GM12891 (cell line): ENCODE results near the gene LAMTOR4.

Source experiments
- DNase-seq: peaks from one replicate; pipeline ENCODE4 v3.0.0; 2011; ENCODE audit warnings: low spot score; ENCODE audit not compliant: insufficient read length
- FAIRE-seq: peaks from 2 replicates; lab custom pipeline; 2011; peaks lifted over from hg19 to GRCh38; lab: Jason Lieb, UNC
- PAX5 ChIP-seq: IDR thresholded peaks from 2 replicates; pipeline ENCODE4 v1.6.1; 2011; ENCODE audit warnings: low read length, moderate library complexity, mild to moderate bottlenecking; ENCODE audit not compliant: insufficient read depth, severe bottlenecking
- POLR2A ChIP-seq: IDR thresholded peaks from 2 replicates; pipeline ENCODE4 v1.6.1; 2011; ENCODE audit warnings: low read depth, low read length, control low read depth
- POLR2AphosphoS5 ChIP-seq: IDR thresholded peaks from 2 replicates; pipeline ENCODE4 v1.6.1; 2011; ENCODE audit warnings: low read depth, low read length, control low read depth
- POU2F2 ChIP-seq: IDR thresholded peaks from 2 replicates; pipeline ENCODE4 v1.6.1; 2011; ENCODE audit warnings: low read depth, mild to moderate bottlenecking, control low read depth, low read length, moderate library complexity
- SPI1 ChIP-seq: IDR thresholded peaks from 2 replicates; pipeline ENCODE4 v1.6.1; 2011; ENCODE audit warnings: low read depth, low read length, control low read depth
- TAF1 ChIP-seq: IDR thresholded peaks from 2 replicates; pipeline ENCODE4 v1.6.1; 2011; ENCODE audit warnings: low read depth, low read length, control low read depth

LAMTOR4 gene

DNA sequence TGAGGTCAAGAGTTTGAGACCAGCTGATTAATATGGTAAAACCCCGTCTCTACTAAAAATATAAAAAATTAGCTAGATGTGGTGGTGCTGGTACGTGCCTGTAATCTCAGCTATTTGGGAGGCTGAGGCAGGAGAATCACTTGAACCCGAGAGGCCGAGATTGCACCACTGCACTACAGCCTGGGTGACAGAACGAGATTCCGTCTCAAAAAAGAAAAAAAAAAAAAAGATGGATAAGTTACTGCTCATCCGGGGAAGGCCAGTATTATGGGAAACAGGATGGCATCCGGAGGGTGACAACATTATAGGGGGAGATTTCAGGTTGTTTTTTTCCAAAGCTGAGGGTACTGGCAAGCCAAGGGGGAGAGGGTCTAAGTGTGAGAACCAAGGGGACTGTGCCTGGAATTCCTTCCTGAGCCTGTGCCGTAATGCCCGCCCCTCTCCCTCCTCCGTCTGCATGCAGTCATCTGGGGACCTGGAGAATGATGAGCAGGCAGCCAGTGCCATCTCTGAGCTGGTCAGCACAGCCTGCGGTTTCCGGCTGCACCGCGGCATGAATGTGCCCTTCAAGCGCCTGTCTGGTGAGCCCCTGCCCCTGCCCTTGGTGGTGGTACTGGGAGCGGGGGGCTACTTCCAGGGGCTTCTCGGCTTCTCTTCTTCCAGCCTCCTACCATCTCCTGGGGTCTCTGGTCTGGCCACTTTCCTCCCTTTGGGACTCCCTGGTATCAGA is 4.4 kb downstream of the LAMTOR4 start:
- DNase-seq: no peak
- TF ChIP-seq PAX5 (no peak), SPI1 (no peak), TAF1 (no peak), POLR2A (no peak), POU2F2 (no peak), POLR2AphosphoS5 (no peak)
- FAIRE-seq: no peak

DNA sequence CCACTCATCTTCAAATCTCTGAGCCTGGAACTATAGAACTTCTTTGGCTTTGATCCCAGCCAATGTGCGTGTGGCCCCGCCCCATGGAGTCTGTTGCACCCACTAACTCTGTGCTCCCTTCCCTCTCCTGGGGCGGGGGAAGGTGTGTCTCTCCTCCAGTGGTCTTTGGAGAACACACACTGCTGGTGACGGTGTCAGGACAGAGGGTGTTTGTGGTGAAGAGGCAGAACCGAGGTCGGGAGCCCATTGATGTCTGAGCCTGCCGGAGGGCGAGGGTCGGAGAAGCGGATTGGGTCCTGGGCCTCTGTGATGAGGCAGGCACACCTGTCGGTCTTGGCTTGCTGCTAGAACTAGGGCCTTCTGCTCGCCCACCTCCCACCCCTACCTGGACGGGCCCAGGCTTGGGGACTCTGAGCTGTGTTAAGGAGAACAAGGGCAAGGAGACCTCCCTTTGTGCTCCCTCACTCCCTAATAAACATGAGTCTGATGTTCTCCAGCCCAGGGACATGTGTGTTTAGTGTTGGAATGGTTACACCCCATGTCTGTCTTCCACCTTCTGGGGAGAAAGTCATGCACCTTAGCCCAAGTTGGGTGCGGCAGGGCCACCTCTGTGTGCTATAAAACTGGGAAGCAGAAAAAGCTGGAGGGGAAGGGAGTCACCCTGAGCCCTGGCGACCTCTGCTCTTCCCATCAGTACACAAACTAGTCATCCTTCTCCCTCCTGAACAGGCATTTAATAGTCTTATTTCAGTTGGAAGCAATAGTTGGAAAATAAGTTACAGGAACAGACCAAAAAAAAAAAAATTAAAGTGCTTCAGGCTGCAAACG is 5.2 kb downstream of the LAMTOR4 start:
- FAIRE-seq (no peak), DNase-seq (no peak)
- no peak for TF ChIP-seq POLR2AphosphoS5
- TF ChIP-seq PAX5: no peak
- TF ChIP-seq POLR2A: no peak
- no peak for TF ChIP-seq POU2F2
- no peak for TF ChIP-seq TAF1
- TF ChIP-seq SPI1: no peak

DNA sequence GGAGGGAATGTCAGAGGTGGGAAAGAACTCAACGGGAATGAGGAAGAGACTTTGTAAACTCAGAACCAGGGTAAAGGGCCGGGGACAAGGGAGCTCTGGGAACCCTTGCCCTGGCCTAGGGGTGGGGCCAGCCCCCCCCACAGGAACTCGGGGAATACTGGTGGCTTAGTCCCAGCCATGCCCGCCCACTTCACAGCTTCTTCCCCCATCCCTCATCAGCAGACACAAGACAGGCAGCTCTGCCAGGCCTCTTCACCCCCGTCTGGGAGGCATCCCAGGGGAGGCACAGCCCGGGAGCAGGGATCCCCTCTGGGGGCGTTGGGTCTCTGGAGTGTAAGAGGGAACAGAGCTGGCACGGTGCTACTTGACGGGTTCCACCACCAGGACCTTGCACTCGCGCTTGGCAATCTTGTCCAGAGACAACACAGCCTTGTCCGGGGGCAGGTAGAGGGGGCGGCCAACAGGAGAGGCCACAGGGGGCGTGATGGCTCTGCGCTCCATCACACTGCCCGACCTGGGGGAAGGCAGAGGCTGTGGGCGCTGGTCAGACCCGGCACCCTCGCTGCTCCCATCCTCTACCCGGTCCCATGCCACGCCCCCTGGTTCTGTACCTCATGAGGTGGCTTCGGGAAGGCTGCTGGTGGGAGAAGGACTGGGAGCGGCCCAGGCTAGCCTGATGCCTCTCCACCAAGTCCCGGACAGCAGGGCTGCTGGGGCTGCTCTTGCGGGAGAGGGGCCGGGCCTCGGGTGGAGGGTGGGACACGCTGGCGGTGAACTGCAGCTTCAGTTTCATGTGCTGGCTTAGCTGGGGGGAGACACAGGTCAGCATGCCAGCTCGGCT is 6.2 kb downstream of the LAMTOR4 start:
- TF ChIP-seq POU2F2 (no peak), TAF1 (no peak), POLR2AphosphoS5 (no peak), PAX5 (no peak), SPI1 (no peak), POLR2A (no peak)
- no peak for FAIRE-seq
- DNase-seq: no peak

DNA sequence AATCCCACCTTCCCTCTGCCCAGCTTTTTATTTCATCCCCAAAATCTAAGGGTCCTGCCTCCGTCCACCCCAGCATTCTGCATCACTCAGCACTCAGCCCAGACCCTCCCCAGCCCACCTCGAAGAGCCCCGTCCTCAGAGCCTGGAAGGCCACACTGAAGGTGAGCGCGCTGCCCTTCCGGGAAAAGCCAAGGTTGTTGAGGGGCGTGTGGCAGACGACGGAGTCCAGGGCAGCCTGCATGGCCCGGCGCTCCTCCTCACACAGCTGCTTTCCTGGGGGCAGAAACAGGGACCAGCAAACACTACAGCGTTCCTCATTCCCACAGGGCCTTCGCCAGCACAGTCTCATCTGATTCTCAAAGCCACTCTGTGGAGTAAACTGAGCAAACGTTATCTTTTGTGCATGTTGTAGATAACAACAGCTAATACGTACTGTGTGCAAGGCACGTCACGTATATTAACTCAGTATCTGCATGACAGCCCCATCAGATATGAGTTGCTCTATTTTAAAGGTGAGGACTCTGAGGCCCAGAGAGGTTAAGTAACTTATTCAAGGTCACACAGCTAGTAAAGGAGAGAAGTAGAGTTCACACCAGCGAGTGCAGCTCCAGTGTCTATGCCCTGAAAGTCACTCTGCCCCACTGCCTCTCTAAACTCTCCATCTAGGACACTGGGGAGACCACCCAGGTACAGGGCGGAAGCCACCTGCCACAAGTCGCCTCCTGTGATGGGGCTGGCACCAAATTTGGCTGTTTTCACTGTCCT is 7.0 kb downstream of the LAMTOR4 start:
- TF ChIP-seq SPI1: no peak
- no peak for TF ChIP-seq POLR2AphosphoS5
- no peak for TF ChIP-seq POU2F2
- no peak for TF ChIP-seq TAF1
- no peak for TF ChIP-seq PAX5
- no peak for TF ChIP-seq POLR2A
- DNase-seq (no peak), FAIRE-seq (no peak)

DNA sequence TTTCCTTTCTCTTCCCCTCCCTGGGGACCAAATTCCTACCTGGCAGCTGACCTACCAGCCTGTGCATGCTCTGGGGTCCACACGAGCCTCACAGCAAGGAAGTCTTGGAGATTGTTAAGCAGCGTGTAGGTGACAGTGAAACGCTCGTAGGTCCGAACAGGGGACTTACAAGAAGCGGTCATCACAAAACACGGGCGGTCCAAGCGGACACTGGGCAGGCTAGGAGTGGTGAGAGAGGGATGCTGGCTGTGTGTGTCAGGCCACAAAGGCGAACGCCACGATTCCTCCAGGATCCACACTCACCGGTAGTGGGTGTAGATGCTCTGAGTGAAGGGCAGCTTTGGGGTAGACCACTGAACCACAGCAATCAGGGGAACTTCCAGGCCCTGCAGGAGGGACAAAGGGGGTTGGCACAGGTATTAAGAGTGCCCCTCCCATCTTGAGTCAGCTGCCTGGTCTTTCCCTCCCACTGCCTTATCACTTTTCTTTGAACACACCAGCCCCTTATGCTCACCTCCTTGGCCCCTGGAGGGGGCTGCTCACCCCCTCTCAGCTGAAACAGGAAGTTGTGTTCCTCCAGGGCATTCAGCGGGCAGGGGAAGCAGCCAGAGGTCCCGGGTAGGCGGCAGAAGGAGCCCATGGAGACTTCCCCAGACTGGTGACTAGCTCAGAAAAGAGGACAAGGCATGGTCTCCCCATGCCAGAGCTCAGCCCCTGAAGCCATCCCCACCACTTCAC is 7.8 kb downstream of the LAMTOR4 start:
- no peak for FAIRE-seq
- DNase-seq: no peak
- no peak for TF ChIP-seq POU2F2
- TF ChIP-seq POLR2AphosphoS5: no peak
- no peak for TF ChIP-seq PAX5
- TF ChIP-seq SPI1: no peak
- TF ChIP-seq TAF1: no peak
- no peak for TF ChIP-seq POLR2A

DNA sequence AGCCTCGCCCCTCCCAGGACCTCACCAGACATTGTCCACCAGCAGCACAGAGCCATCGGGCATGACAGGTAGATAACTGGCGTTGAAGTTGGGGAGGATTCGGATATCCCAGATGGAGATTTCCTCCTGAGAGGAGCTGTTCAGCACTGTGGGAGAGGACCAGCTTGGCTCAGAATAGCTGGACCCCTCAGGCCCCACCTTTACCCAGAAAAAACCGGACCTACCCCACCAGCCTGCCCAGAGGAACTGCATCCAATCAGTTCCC is 8.3 kb downstream of the LAMTOR4 start:
- FAIRE-seq: no peak

DNA sequence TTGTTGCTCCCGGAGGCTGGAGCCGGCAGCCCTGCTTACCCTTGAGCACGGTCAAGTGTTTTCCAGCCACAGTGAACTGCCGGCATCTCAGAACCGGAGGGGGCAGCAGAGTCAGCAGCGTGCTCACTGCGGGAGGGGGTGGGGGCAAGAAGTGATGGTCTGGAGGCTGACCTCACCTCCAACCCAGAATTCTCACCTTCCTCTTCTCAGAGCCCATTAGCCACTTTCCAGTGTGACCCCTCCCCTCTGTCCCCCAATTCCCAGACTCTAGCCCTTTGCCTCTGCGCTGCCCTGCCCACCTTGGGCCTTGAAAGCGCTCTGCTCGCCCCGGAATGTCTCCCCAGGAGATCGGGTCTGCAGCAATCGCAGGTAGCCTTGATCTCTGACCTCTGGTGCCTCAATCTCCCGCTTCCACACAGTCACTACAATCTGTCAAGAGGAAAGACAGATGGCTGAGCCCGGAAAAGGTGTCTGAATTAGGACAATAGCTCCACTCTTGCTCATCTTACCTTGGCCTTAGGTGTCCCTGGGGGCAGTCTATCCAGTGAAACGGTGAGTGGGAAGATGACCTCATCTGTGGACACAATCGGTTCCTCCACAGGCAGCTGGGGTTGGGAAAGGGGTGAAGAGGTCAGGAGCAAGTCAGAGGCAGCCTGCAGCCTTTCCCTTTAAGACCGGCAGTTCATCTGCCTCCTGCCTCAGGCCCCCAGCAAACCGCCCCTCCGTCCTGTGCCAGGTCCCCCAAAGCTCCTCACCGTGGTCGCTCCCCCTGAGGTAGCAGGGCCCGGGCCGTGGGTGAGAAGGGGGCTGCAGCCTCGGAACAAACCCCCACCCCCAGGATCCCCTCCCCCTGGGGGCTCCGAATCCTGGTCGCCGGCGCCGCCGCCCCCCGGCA is 8.9 kb downstream of the LAMTOR4 start:
- FAIRE-seq: no peak
- DNase-seq: no peak
- no peak for TF ChIP-seq POU2F2
- no peak for TF ChIP-seq PAX5
- no peak; the same call in none of the 2 replicates for TF ChIP-seq POLR2A
- TF ChIP-seq SPI1: no peak
- TF ChIP-seq POLR2AphosphoS5: no peak

More for the DNA sequence above, 8.3 kb downstream of the LAMTOR4 start:
- TF ChIP-seq POLR2A (no peak), SPI1 (no peak), PAX5 (no peak), POLR2AphosphoS5 (no peak), TAF1 (no peak), POU2F2 (no peak)
- no peak for DNase-seq
